GM19452 (cell line): ENCODE data around the gene CHIT1.
"Not testable (repeated sequence)": the region's sequence is repeated elsewhere in the genome, so short reads cannot be mapped to it uniquely, and the experiment has no call there.

ENCODE experiments used
- ATAC-seq: cut with Tn5 transposase; IDR thresholded peaks from one replicate; pipeline ENCODE4 v1.9.1; 2021; ENCODE audit not compliant: unreplicated experiment

Gene CHIT1

DNA sequence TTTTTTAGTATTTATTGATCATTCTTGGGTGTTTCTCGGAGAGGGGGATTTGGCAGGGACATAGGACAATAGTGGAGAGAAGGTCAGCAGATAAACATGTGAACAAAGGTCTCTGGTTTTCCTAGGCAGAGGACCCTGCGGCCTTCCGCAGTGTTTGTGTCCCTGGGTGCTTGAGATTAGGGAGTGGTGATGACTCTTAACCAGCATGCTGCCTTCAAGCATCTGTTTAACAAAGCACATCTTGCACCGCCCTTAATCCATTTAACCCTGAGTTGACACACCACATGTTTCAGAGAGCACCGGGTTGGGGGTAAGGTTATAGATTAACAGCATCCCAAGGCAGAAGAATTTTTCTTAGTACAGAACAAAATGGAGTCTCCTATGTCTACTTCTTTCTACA lies 36.7 kb upstream of the CHIT1 start:
- ATAC-seq, result not testable (repeated sequence)

DNA sequence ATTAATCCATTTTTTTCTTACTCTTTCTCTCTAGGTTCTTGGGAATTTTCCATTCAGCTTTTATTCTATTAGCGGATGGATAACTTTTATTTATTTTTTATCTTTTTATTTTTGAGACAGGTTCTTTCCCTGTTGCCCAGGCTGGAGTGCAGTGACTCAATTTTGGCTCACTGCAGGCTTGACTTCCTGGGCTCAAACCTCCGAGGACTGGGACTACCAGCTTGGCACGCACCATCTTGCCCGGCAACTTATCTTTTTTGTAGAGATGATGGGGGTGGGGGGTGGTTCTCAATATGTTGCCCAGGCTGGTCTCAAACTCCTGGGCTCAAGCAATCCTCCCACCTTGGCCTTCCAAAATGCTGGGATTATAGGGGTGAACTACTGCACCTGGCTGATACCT lies 36.1 kb upstream of the CHIT1 start:
- no peak for ATAC-seq

DNA sequence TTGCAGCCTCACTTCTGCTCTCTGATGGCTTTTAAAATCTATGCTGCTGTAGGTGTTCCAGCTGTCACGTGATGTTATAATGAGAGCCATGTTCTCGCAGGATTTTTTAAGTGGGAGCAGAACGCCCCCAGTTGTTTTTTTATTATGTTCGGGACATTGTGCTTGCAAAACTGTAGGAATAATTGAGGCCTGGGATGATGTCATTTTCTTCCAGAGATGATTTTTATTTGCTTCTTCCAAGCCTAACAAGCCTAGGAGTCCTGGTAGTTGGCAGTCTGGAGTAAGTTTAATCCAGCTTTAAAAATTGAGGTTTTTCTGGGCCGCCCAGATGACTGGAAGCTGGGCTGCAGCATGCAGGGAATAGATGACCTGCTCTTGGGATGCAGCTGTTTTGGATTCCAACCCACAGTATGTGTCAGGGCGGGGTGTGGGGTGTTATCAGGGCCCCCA lies 34.6 kb upstream of the CHIT1 start:
- ATAC-seq, result no peak

DNA sequence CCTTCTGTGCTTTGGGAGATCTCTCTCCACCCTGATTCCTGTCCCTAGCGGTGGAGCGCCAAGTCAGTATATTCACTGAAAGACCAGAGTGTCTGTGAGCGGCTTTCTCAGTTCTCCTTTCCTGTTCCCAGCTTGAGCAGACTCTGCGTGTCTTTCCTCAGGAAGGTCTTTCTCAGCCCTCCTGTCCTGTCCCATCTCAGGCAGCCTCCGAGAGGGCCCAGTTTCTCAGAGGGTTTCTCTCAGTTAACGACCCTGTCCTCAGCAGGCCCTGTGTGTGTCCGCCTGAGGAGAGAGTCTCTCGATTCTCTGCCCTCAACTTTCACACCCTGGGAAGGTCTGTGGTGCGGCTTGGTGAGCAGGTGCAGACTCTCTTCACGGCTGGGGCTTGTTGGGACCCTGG lies 34.0 kb upstream of the CHIT1 start:
- no peak for ATAC-seq

DNA sequence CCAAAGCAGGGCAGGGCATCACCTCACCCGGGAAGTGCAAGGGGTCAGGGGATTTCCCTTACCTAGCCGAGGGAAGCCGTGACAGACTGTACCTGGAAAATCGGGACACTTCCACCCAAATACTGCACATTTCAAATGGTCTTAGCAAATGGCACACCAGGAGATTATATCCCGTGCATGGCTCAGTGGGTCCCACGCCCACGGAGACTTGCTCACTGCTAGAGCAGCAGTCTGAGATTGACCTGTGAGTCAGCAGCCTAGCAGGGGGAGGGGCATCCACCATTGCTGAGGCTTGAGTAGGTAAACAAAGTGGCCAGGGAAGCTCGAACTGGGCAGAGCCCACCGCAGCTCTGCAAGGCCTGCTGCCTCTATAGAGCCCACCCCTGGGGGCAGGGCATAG lies 27.2 kb upstream of the CHIT1 start:
- ATAC-seq, result not testable (repeated sequence)

DNA sequence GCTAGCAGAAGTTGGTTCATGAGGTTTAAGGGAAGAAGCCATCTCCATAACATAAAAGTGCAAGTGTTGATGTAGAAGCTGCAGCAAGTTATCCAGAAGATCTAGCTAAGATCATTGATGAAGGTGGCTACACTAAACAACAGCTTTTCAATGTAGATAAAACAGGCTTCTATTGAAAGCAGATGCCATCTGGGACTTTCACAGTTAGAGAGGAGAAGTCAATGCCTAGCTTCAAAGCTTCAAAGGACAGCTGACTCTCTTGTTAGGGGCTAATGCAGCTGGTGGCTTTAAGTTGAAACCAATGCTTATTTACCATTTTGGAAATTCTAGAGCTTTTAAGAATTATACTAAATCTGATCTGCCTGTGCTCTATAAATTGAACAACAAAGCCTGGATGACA lies 25.3 kb upstream of the CHIT1 start:
- ATAC-seq, result not testable (repeated sequence)

DNA sequence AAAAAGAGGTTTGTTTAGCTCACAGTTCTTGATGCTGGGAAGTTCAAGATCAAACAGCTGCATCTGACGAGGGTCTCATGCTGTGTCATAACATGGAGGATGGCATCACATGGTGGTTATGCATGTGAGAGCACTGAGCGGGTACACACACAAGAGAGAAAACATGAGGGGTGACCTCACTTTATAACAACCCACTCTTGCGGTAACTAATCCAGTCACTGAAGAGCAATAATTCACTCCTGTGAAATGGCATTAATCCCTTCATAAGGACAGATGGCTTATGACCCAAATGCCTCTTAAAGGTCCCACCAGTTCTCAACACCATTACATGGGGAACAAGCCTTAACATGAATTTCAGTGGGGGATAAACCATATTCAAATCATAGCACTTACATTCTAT lies 23.2 kb upstream of the CHIT1 start:
- no peak for ATAC-seq

DNA sequence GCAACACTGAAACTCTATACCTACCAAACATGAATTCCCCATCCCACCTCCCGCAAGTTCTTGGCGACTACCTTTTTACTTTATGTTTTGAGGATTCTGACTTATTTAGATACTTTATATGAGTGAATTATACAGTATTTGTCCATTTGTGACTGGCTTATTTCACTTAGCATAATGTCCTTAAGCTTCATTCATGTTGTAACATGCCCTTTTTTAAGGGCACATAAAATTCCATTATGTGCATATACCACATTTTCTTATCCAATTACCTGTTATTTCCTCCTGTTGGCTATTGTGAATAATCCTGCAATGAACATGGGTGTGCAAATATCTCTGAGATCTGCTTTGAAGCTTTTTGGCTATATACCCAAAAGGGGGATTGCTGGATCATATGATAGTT lies 22.0 kb upstream of the CHIT1 start:
- no peak for ATAC-seq

DNA sequence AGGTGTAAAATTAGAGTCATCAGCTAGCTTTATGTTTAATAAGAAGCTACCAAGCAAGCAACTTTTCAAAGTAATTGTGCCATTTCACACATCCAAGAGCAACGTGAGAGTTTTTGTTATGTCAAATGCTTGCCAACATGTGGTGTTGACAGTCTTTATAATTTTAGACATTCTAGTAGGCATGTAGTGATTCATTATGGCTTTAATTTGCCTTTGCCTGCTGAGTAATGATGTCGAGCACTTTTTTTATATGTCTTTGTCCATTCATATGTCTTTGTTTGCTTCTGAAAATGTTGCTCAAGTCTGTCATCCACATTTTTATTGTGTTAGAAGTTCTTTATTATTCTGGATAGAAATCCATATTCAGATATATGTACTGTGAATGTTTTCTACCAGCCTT lies 21.4 kb upstream of the CHIT1 start:
- no peak for ATAC-seq

DNA sequence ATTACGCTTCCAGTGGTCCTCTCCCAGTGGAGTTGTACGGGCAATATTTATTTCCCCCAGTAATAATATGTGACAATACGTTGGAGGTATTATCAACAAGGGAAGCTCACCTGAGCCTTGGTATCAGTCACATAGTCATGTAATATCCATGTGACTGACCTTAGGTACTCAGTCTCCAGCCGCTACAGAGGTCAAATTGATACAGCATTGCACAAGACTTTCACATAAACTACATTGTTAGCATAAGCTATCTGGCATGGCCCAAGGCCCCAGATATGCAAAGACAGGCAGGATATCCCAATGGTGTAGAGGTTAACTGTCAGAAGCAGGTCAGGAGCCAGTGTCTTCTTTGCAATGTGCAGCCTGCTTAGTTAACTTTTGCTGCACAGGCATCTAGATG lies 15.3 kb upstream of the CHIT1 start:
- no peak for ATAC-seq

DNA sequence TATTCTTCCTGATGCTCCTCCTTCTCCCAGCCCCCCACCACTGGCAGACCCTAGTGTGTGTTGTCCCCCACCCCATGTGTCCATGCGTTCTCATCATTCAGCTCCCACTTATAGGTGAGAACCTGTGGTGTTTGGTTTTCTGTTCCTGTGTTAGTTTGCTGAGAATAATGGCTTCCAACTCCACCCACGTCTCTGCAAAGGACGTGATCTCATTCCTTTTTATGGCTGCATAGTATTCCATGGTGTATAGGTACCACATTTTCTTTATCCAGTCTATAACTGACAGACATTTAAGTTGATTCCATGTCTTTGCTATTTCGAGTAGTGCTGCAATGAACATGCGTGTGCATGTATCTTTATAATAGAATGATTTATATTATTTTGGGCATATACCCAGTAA lies 12.2 kb upstream of the CHIT1 start:
- not testable (repeated sequence) for ATAC-seq

DNA sequence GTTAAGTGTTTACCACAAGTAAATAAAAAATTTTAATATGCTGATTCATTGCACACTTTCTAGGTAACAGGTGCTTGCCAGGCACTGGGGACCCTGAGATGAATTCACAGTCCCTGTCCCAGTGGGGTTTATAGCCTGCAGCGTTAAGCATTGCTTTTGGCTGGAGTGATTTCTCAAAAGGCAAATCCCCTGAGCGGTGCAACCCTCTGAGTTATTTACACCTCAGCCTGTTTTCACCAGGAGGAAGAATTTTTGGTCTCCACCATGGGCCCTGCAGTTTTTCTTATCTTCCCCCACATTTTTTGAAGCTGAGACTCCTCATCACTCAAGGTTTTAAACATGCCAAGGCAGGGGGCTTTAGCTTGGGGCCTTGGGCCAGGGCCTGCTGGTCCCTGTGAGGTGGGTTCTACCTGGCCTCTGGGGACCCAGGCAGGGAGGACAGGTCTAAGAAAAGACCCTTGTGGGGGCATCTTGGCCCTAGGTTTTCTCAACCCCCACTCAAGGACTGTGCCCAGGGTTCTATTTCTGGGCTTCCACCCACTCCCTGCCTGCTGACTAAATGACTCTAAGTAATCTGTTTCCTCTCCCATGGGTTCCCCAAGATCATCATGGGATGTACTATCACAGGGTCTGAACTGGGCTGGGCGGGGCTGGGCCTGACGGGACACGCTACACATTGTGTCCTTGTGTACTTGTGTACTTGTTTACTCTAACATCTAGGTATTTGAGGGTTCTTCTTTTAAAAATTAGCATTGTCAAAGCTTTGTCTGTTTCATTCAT lies 10.2 kb upstream of the CHIT1 start:
- ATAC-seq, result no peak

DNA sequence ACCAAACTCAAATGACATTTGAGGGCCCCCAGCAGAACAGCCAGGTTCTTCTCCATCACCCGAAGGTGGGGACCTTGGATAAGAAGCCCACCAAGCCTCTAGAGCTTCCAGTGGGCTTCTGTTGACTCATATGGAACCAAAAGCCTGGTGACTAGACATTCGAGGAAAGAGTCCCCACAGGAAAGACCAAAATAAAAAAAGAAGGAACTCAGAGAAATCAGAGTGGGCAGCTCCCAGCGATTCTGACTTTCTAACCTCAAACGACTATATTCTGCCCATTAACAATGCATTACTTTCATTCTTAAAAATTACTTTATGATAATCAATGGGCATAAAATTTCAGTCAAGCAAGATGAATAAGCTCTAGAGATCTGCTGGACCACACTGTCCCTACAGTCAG lies 9.6 kb upstream of the CHIT1 start:
- ATAC-seq, result no peak

DNA sequence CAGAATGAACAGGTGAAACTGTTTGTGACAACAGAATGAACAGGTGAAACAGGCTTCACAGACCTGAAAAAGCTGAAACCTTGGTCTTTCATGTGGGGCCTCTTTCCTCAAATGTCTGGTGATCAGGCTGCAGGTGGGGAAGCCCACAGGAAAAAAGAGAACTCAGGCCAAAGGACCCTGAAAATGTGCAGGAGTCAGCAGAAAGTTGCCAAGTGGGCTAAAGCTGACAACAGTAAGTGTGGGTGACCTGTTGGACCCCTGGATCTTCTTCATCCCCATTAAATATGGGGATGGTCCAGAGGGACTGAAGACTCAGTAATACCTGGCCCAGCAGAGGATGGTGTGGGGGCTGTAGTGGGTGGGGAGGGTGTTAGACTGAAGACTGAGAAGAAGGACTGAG lies 9.1 kb upstream of the CHIT1 start:
- no peak for ATAC-seq

DNA sequence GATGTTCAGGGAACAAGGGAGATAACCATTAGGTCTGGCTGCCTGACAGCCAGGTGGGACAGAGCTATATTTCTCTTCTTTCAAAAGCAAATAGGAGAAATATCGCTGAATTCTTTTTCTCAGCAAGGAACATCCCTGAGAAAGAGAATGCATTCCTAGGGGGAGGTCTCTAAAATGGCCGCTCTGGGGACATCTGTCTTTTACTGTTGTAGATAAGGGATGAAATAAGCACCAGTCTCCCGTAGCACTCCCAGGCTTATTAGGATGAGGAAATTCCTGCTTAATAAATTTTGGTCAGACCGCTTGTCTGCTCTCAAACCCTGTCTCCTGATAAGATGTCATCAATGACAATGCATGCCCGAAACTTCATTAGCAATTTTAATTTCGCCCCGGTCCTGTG lies 5.4 kb upstream of the CHIT1 start:
- ATAC-seq, result not testable (repeated sequence)

DNA sequence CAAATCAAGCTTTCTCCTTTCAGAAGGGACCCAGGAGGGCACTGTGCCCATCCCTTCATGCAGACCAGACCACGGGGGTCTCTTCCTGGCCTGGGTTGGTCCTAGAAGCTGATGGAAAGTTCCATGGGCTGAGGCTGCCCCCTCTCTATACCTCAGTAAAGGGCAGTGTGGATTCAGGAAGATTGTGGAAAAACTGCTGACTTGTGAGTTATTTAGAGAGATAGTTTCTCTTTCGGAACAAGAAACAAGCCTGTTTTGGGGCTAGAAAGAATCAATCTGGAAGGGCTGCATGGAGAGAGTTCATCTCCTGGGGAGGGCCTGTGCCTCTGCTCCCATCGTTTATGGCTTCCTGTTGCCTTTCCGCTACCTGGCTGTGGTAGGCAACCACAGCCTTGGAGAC lies 803 bp downstream of the CHIT1 start:
- ATAC-seq, result no peak

DNA sequence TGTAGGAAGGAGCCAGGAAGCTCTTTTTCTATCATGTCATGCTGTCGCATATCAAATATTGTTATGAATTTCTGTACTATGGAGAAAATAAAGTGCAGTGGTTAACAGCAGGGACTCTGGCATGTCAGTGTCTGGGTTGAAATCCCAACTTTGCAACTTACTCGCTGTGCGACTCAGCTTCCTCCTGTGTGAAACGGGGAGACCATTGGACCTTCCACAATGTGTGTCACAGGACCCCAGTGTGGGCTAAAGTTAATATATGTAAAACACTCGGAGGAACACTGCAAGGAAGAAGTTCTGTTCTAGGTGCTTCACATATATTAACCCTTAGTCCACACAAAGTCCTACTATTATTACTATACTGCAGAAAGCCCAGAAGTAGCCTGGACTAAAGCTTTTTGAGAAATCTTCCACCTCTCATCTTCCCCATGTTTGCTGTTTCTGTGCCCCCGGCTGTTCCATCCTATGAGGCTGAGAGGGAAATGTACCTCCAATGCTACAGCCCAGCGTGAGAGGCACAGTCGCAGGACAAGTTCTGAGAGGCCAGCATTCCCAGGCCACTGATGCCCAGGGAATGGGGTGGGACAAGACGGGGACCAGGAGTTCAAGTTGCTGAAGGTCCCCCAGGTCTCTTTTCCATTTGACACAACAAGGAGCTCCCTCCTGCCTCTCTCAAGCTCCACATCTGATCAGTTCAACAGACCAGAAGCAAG lies 1.9 kb downstream of the CHIT1 start:
- ATAC-seq, result no peak

DNA sequence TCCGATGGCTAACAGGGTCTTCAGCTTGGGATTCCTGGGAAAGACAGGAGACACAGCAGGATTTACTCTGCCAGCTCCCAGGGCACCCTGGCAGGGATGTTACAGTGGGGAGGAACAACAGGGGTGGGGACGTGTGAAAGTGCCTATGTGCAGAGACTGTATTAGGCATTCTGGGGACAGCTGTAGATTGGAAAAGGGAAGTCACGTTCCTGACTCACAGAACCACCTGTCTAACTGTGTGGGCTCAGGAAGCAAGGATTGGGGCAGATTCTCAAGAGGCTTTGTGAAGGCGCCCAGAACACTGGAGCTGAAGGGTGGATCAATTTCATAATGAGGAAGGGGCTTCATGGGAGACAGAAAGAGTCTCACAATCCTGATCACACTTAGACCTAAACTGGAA lies 4.4 kb downstream of the CHIT1 start:
- ATAC-seq, result no peak

DNA sequence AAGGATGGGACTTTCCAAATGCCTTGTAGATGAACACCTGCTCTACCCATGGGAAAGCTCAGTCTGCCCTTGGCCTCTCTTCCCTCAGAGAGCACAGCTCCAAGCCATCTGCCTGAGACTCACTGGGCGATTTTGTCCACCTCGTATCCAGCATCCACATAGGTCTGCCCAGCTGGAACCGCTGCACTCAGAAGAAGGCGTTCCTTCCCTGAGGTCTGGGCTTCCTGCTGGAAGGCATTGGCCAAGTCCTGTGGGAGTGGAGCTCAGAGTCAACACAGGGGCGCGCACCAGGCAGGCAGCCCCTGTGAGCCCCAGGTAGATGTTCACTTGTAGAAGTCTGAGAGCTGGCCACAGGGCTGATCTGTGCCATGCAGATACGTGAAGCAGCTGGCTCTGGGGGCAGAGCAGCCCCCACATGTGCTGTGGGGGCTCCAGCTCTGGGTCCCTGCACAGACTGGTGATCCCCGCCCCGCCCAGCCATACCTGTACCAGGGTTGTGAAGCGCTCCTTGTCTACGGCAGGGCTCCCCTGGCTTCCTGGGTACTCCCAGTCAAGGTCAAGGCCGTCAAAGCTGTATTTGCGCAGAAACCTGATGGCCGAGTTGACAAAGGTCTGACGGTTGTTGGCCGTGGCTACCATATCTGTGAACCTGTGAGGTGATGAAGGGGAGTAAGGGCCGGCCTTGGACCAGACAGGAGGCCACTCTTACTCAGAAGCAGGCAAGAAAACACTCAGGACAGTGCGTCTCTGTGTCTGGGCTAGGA lies 6.3 kb downstream of the CHIT1 start:
- ATAC-seq, result no peak

DNA sequence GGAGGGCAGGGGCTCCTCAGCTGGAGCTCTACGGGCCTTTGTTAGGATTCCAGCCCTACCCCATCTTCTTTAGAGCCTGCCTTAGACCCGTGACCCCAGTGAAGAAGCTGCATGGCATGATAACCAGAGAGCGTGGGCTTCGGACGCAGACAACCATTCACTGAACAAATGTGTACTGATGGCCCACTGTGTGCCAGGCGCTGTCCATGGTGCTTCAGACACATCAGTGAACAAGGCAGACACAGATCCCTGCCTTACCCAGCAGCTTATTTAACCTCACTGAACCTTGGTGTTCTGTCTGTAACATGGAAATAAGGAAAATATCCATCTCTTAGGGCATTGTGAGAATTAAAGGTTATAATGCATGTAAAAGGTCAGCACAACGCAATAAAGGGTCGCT lies 9.5 kb downstream of the CHIT1 start:
- ATAC-seq, result no peak

DNA sequence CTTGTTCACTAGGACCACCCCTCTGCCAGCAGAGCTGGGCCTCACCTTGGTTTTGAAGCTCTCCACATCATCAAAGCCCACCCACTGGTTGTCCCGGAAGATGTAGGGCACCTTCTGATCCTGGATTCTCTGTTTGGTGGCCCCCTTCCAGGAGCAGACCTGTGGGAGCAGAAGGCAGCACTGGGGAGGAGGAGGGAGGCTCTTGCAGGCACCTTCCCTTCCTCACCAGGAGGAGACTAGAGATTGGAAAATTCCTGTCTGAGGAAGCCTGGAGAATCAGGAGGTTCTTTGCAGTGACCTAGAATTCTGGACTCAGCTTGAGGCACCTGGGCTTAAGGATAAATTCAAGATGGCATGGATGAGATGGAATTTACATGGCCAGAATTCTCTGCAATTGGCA lies 10.3 kb downstream of the CHIT1 start:
- ATAC-seq, result no peak

DNA sequence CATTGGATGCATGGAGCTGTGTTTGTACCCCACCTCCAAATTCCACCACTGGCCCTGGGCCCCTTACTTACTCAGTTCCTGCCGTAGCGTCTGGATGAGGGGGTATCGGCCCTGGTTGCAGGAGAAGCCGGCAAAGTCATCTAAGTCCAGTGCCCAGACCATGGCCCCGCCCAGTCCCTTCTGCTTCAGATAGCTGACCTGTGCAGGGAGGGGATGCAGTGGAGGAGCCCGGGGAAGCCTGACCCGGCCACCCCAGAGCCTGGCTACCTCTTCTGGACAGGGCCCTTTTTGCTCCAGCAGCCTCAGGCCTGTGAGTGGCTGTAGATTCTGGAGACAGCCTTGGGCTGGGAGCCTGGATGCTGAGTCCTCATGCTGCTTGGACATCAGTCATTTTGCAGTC lies 11.8 kb downstream of the CHIT1 start:
- ATAC-seq, result no peak
